LHCN-M2 (cell line): Measurements from ENCODE around the gene MAPK1. TPM values are rescaled to one million over a fixed set of nuclear protein-coding genes. Genes with fewer than 3 reads are reported as not detected.
"Not testable (repeated sequence)": the region's sequence is repeated elsewhere in the genome, so short reads cannot be mapped to it uniquely, and the experiment has no call there.

Source experiments
- DNase-seq: peaks from one replicate; pipeline ENCODE4 v3.0.0-alpha.2; 2012; ENCODE audit warnings: low read depth
- total RNA-seq: library from RNA; depleted of rRNA; stranded (reverse); fragments of >200 nt; gene quantifications from 2 replicates; pipeline ENCODE4 v1.2.3, GENCODE V29; 2014

Gene MAPK1
- total RNA-seq, 1 experiment from 2014 or later: 92.5 TPM

- no peak for DNase-seq
Observed at GRCh38 chr22:21758091-21758864, 109.2 kb downstream of the MAPK1 start.

GRCh38 chr22:21755851-21756284 is 111.6 kb downstream of the MAPK1 start:
- DNase-seq: peak; percentile 91

GRCh38 chr22:21754523-21754922 is 112.9 kb downstream of the MAPK1 start:
- DNase-seq: no peak

- DNase-seq: no peak
Observed at GRCh38 chr22:21753374-21754111, 113.9 kb downstream of the MAPK1 start.

GRCh38 chr22:21752276-21752675 is 115.2 kb downstream of the MAPK1 start:
- no peak for DNase-seq

GRCh38 chr22:21745948-21746347 is 121.5 kb downstream of the MAPK1 start:
- no peak for DNase-seq

GRCh38 chr22:21744917-21745316 is 122.5 kb downstream of the MAPK1 start:
- DNase-seq: peak; percentile 10

- DNase-seq: no peak
Observed at GRCh38 chr22:21741790-21742189, 125.7 kb downstream of the MAPK1 start.

- no peak for DNase-seq
Observed at GRCh38 chr22:21741059-21741458, 126.4 kb downstream of the MAPK1 start.

- no peak for DNase-seq
Observed at GRCh38 chr22:21739828-21740377, 127.5 kb downstream of the MAPK1 start.

- no peak for DNase-seq
Observed at GRCh38 chr22:21738966-21739365, 128.5 kb downstream of the MAPK1 start.

GRCh38 chr22:21738081-21738480 is 129.4 kb downstream of the MAPK1 start:
- DNase-seq: no peak

- no peak for DNase-seq
Observed at GRCh38 chr22:21736948-21737347, 130.5 kb downstream of the MAPK1 start.

GRCh38 chr22:21736084-21736642 is 131.3 kb downstream of the MAPK1 start:
- no peak for DNase-seq

GRCh38 chr22:21735200-21736083 is 132.0 kb downstream of the MAPK1 start, which contains the start of gene YPEL1:
YPEL1 (minus strand) TSS chr22:21735794; CDS start chr22:21710744, 25,050 bp downstream.
- DNase-seq: peak; percentile 95

- no peak for DNase-seq
Observed at GRCh38 chr22:21734540-21735199, 132.8 kb downstream of the MAPK1 start.

- DNase-seq: no peak
Observed at GRCh38 chr22:21731503-21731902, 135.9 kb downstream of the MAPK1 start.

GRCh38 chr22:21730535-21731308 is 136.7 kb downstream of the MAPK1 start:
- no peak for DNase-seq

- not testable (repeated sequence) for DNase-seq
Observed at GRCh38 chr22:21729184-21729583, 138.3 kb downstream of the MAPK1 start.

- DNase-seq: no peak
Observed at GRCh38 chr22:21728270-21728669, 139.2 kb downstream of the MAPK1 start.
